RWPE2 (cell line): ENCODE data around the gene MBD2.

Experiments
- ATAC-seq: fragments of 200-7000 bp; cut with Tn5 transposase; 3 replicates; pipeline ENCODE4 v1.9.1; 2021; ENCODE audit warnings: low read depth
- DNase-seq: peaks from one replicate; pipeline ENCODE4 v3.0.0-alpha.2; 2020; ENCODE audit warnings: low spot score
- H3K27ac ChIP-seq: fragments of 450-650 bp; 2 replicates; pipeline ENCODE4 v1.5.1; 2017; ENCODE audit warnings: mild to moderate bottlenecking; ENCODE audit not compliant: poor library complexity, severe bottlenecking
- H3K27me3 ChIP-seq: fragments of 250-450 bp; sonication (Bioruptor Pico); 2 replicates; pipeline ENCODE4 v1.5.1; 2021; ENCODE audit warnings: mild to moderate bottlenecking, moderate library complexity; ENCODE audit not compliant: insufficient read depth, poor library complexity, severe bottlenecking
- H3K36me3 ChIP-seq: fragments of 250-450 bp; sonication (Bioruptor Pico); 2 replicates; pipeline ENCODE4 v1.5.1; 2020; ENCODE audit warnings: low read depth, mild to moderate bottlenecking, moderate library complexity
- H3K4me1 ChIP-seq: fragments of 250-450 bp; sonication (Bioruptor Pico); 2 replicates; pipeline ENCODE4 v1.5.1; 2021; ENCODE audit warnings: mild to moderate bottlenecking, moderate library complexity; ENCODE audit not compliant: insufficient read depth, poor library complexity, severe bottlenecking
- H3K4me3 ChIP-seq: fragments of 250-450 bp; sonication (Bioruptor Pico); 2 replicates; pipeline ENCODE4 v1.5.1; 2021; ENCODE audit warnings: mild to moderate bottlenecking, moderate library complexity; ENCODE audit not compliant: severe bottlenecking
- H3K9me3 ChIP-seq: fragments of 250-450 bp; sonication (Bioruptor Pico); 2 replicates; pipeline ENCODE4 v1.5.1; 2021; ENCODE audit warnings: mild to moderate bottlenecking, moderate library complexity; ENCODE audit not compliant: severe bottlenecking
- TF ChIP-seq, protein P1 (sequence below): fragments of 450-650 bp; IDR thresholded peaks from one replicate; pipeline ENCODE4 v1.5.1; 2017; ENCODE audit warnings: mild to moderate bottlenecking, moderate library complexity; ENCODE audit not compliant: poor library complexity, severe bottlenecking

Gene MBD2

DNA sequence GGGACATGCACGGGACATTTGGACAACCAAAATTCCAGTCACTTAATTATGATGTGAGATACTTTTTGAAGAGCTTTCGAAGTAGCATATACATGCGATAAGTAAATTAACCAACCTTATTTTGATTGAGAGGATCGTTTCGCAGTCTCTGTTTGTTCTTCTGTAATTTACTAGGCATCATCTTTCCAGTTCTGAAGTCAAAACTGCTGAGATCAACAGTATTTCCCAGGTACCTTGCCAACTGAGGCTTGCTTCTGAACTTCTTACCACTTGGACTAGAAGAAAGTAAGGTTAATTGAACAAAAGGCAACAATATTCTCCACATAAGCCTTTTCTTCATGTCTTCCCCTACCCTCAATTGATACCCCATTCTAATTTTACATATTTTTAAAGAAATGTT is 19.6 kb downstream of the MBD2 start:
- DNase-seq (no peak), ATAC-seq (no peak)
- Histone ChIP-seq H3K36me3 (peaks cover 46% of the 10 kb centered on the region), H3K4me3 (no peak overlapping the region), H3K4me1 (peaks cover 6% of the 10 kb centered on the region), H3K27ac (no peak overlapping the region), H3K9me3 (no peaks in the 10 kb centered on the region), H3K27me3 (no peaks in the 10 kb centered on the region)
- TF ChIP-seq, protein P1, sequence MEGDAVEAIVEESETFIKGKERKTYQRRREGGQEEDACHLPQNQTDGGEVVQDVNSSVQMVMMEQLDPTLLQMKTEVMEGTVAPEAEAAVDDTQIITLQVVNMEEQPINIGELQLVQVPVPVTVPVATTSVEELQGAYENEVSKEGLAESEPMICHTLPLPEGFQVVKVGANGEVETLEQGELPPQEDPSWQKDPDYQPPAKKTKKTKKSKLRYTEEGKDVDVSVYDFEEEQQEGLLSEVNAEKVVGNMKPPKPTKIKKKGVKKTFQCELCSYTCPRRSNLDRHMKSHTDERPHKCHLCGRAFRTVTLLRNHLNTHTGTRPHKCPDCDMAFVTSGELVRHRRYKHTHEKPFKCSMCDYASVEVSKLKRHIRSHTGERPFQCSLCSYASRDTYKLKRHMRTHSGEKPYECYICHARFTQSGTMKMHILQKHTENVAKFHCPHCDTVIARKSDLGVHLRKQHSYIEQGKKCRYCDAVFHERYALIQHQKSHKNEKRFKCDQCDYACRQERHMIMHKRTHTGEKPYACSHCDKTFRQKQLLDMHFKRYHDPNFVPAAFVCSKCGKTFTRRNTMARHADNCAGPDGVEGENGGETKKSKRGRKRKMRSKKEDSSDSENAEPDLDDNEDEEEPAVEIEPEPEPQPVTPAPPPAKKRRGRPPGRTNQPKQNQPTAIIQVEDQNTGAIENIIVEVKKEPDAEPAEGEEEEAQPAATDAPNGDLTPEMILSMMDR = no peak

DNA sequence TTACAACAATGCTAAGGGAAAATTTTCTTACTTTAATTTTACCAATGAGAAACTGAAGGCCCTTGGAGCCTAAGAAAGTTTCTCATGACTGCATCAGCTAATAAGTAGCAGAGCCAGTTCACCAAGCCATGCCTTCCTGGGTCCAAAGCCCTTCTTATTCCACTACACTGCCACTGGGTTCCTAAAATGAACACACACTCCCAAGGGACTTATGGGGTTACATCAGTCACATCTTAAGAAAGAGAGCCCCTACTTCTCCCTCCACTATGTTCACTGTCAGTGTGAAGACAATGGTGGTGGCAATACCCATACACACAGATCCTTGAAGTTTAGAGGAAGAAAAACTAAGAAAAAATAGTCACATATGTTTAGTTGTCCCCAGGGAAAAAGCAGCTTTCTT is 20.6 kb downstream of the MBD2 start:
- H3K27me3 ChIP-seq = no peaks in the 10 kb centered on the region
- no peaks in the 10 kb centered on the region for H3K9me3 ChIP-seq
- H3K4me1 ChIP-seq = no peaks in the 10 kb centered on the region
- ATAC-seq (no peak), DNase-seq (no peak)
- H3K4me3 ChIP-seq = no peak overlapping the region
- TF ChIP-seq, protein P1 = no peak
- H3K36me3 ChIP-seq = peaks cover 50% of the 10 kb centered on the region
- no peak overlapping the region for H3K27ac ChIP-seq

DNA sequence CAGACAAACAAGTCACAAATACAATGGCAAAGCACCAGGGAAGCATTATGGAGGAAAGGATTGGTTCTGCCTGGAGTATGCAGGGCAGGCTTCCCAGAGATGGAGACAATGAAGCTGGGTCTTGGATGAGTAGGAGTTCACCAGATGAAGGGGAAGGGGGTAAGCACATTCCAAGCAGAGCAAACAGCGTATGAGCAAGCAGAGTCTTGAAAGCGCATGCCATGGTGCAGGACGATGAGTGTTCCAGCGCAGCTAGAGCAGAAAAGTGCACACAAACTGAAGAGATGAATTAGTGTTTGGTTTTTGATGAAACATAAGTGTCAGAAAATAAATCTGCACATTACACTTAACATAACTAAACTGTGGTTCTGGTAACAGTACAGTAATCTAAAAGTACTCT is 21.6 kb downstream of the MBD2 start:
- ATAC-seq (no peak), DNase-seq (no peak)
- Histone ChIP-seq H3K9me3 (no peaks in the 10 kb centered on the region), H3K4me3 (no peak overlapping the region), H3K36me3 (peaks cover 54% of the 10 kb centered on the region), H3K27ac (no peak overlapping the region), H3K27me3 (no peaks in the 10 kb centered on the region), H3K4me1 (no peaks in the 10 kb centered on the region)
- TF ChIP-seq, protein P1 = no peak

DNA sequence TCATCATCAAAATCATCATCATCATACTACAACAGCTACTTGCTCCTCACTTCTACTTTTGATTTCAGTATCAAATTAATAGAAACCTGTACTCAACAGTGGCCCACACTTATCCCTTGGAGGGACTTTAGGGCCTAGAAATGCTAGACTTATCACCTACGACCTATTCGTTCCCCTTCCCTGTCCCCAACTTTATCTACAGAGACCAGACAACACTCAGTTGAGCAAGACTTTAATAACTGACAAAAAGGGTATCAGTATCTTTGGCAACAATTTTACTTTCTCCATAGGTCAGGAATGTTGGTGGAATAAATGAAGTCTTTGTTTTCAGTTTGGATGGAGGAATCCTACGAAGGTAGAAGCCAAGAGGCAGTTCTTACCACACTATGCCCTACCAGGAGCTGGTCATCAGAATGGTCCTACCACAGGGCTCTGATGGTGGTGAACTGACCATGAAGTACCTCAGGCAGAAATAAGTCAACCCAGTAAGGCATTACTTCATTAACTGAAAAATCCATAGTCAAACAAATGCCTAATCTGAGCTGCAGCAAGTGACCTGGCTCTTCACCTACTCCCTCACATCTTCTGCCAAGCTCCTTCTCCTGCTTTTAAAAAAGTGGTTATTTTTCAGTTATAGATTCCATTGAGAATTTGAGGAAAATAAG is 26.6 kb downstream of the MBD2 start:
- Histone ChIP-seq H3K27me3 (no peaks in the 10 kb centered on the region), H3K9me3 (no peaks in the 10 kb centered on the region), H3K27ac (no peak overlapping the region), H3K4me1 (peaks cover 8% of the 10 kb centered on the region), H3K4me3 (no peak overlapping the region), H3K36me3 (peaks cover 38% of the 10 kb centered on the region)
- DNase-seq = no peak
- TF ChIP-seq, protein P1 = no peak
- no peak for ATAC-seq

DNA sequence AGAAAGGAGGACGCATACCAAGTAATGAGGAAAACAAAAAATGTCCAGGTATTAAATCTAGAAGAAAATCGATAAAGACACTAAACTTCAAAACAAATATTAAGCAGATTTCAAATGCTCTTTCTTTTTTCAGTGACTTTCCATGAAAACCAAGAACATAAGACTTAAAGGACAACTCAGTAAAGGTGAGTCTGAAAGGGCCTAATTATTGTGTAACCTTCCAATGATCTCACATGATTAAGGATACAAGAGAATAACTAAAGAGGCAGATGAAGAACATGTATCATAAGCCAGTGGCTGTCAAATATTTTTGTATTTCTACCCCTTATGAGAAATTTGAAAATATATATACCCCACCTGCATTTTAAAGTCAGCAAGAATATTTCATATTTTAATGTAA is 30.7 kb downstream of the MBD2 start:
- no peak for DNase-seq
- no peak for ATAC-seq
- TF ChIP-seq, protein P1 = no peak
- peaks cover 23% of the 10 kb centered on the region for H3K4me1 ChIP-seq
- H3K27ac ChIP-seq = no peak overlapping the region
- H3K27me3 ChIP-seq = no peaks in the 10 kb centered on the region
- no peak overlapping the region for H3K4me3 ChIP-seq
- H3K9me3 ChIP-seq = no peaks in the 10 kb centered on the region
- peaks cover 19% of the 10 kb centered on the region for H3K36me3 ChIP-seq
